HG03064 (cell line): ENCODE measurements around the gene NUDT3.
A peak's percentile ranks its signal among the peaks of the same experiment; 100 is the strongest.
"Not testable (repeated sequence)": the region's sequence is repeated elsewhere in the genome, so short reads cannot be mapped to it uniquely, and the experiment has no call there.

ENCODE experiments used
- ATAC-seq: cut with Tn5 transposase; IDR thresholded peaks from one replicate; pipeline ENCODE4 v1.9.1; 2021; ENCODE audit warnings: low read depth; ENCODE audit not compliant: unreplicated experiment

NUDT3 gene

DNA sequence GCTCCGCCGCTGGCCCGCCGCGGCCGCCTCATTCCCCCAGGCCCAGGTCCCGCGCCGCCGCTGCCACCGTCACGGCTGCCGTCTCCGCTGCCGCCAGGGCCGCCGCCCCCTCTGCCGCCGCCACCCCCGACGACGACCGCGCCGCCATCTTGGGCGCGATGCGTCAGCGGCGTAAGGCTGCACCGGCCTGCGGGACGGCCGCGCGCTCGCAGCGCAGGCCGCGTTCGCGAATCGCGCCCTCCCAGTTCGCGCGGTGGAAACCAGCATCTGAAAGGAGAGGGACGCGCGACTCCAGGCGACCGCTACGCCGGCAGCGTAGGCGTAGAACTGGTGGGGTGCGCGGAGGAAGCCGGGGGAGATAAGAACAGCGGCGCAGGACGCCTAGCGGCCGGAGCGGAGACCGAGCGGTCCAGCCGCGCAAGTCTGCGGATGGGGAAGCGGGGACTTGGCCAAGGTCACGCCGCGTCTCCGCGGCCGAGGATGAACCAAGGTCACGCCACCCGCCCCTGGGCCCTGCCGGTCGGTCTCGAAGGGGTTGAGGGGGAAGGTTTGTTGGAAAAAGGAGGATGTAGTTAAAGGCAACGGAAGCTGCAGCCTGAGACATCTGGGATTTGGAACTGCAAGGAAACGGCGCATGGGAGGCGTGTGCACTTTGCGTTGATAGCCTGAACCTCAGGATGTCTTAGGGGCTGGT is at the start of gene NUDT3:
Gene NUDT3, minus strand, starts transcription at position 173 of the 694 bp plus-strand sequence. CDS start 307 bp downstream, outside the sequence.
- peak; percentile 67 for ATAC-seq

DNA sequence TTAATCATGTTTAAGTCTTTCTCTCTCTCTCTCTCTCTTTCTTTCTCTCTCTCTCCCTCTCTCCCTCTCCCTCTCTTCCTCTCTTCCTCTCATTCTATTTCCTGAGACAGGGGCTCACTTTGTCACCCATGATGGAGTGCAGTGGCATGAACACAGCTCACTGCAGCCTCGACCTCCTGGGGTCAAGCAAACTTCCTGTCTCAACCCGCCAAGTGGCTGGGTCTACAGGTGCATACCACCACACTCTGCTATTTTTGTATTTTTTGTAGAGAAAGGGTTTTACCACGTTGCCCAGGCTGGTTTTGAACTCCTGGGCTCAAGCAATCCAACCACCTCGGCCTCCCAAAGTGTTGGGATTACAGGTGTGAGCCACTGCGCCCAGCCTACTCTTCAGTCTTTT is 49.1 kb upstream of the NUDT3 start:
- no peak for ATAC-seq

DNA sequence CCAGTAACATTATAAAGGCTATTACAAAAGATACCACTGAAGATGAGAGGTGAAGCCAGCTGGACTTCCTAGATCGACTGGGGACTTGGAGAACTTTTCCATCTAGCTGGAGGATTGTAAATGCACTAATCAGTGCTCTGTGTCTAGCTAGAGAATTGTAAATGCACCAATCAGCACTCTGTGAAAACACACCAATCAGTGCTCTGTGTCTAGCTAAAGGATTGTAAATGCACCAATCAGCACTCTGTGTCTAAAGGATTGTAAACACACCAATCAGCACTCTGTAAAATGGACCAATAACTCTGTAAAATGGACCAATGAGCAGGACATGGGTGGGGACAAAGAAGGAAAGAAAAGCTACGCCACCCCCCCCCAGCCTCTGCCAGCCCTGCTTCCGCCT is 47.0 kb upstream of the NUDT3 start:
- ATAC-seq, result no peak

DNA sequence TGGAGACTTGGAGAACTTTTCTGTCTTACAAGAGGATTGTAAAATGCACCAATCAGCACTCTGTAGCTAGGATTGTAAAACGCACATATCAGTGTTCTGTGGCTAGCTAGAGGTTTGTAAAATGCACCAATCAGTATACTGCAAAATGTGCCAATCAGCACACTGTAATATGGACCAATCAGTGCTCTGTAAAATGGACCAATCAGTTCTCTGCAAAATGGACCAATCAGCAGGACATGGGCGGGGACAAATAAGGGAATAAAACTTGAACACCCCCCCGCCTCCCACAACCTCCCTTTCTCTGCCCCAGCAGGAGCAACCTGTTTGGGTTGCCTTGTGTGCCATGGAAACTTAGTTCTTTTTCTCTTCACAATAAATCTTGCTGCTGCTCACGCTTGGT is 46.2 kb upstream of the NUDT3 start:
- no peak for ATAC-seq

DNA sequence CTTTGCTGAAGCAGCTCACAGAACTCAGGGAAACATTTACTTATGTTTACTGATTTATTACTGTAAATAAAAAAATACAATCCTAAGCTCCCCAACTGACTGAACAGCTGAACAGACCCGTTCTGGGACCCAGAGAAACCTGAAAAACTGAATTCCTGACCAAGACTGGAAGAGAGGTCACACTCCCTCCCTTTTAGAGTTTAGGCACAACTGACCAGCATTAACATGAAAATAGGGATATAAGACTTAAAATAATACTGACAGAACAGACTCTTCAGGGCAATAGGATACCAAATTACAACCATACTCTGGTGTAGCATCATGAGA is 45.1 kb upstream of the NUDT3 start:
- ATAC-seq, result no peak

DNA sequence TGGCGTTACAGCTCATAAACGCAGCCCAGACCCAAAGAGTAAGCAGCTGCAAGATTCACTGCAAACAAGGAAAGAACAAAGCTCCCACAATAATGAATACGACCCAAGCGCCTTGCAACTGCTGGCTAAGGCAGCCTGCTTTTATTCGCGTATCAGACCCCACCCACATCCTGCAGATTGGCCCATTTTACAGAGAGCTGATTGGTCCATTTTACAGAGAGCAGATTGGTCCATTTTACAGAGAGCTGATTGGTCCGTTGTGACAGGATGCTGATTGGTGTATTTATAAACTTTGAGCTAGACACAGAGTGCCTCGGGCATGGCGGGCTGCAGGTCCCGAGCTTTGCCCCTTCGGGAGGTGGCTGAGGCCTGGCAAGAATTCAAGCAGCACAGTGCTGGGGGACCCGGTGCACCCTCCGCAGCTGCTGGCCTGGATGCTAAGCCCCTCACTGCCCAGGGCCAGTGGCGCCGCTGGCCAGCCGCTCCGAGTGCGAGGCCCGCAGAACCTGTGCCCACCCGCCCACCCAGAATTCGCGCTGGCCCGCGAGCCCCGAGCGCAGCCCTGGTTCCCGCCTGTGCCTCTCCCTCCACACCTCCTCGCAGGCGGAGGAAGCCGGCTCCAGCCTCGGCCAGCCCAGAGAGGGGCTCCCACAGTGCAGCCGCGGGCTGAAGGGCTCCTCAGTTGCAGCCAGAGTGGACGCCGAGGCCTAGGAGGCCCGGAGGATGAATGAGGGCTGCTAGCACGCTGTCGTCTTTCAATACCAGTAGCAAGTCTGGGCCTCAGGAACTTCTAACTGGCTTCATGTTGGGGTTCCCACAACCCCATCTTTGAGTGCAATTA is 44.6 kb upstream of the NUDT3 start:
- ATAC-seq, result no peak

DNA sequence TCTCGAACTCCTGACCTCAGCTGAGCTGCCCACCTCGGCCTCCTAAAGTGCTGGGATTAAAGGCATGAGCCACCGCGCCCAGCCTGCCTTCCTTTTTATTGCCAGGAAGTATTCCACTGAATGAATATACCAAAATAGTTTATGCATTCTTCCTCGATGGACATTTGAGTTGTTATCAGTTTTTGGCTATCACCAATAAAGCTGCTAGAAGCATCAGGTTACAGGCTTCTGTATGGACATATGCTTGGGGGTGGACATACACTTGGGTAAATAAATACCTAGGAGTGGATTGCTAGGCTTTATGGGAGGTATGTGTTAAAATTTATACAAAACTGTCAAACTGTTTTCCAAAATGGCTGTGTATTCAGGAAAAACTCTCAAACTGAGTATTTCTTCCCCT is 43.4 kb upstream of the NUDT3 start:
- no peak for ATAC-seq

DNA sequence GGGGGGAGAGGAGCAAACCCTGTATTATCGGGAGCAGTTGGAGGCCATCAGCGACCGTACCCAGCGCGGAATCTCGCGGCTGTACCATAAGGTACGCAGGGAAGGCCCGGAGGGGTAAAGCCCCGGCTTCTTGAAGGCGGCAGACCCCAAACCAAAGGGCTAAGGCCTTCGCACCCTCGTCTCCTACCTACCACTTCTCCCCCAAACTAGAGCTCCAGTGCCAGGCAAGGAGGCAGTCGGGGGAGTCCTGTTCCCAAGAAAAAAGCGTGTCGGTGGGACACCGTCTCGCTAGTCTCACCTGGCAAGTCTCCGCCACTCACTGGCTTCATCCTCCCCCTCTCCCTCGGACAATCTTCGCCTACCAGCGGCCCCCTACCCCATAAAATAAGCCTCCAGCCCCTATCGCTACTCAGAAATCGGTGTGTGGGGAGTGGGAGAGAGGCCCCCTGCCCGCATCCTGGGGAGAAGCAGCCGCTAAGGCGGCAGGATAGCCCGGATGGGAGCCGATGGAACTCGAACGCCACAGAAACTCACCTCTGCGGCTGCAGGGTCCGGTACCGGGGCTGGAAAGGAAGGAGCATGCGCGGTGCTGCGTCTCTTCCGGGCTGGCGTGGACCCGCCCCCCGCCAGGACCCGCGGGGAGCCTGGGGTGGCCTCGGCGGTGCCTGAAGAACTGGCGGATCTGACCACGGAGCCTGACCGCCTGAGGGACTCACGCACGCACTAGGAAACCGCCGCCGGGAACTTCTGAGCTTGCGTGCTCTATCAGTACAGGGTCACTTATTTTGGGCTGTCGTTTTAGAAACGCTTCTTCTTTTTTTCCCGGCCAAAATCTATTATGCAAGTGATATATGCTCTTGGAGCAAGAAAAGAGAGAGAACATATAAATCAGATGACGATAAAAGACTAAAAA is 33.3 kb upstream of the NUDT3 start, which contains the start of gene RPS10:
Gene RPS10, minus strand, starts transcription at position 572 of the 913 bp plus-strand sequence. CDS start 848 bp downstream, outside the sequence.
- ATAC-seq, result peak; percentile 82

DNA sequence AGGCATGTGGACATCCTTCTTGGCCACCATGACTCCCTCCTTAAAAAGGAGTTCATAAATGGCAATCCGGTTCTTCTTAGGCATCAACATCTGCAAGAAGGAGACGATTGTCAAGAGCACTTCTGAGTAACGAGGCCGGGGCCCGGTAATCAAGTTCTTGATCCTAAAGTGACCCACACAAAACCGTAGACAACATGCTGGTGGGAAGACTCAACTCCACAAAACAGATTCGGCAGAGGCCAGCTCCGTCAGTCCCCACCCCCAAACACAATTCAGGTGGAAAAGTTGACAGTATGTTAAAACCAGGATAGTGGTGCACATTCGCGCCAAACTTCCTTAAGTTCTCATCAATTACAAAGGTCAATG is 32.6 kb upstream of the NUDT3 start:
- ATAC-seq, result no peak

DNA sequence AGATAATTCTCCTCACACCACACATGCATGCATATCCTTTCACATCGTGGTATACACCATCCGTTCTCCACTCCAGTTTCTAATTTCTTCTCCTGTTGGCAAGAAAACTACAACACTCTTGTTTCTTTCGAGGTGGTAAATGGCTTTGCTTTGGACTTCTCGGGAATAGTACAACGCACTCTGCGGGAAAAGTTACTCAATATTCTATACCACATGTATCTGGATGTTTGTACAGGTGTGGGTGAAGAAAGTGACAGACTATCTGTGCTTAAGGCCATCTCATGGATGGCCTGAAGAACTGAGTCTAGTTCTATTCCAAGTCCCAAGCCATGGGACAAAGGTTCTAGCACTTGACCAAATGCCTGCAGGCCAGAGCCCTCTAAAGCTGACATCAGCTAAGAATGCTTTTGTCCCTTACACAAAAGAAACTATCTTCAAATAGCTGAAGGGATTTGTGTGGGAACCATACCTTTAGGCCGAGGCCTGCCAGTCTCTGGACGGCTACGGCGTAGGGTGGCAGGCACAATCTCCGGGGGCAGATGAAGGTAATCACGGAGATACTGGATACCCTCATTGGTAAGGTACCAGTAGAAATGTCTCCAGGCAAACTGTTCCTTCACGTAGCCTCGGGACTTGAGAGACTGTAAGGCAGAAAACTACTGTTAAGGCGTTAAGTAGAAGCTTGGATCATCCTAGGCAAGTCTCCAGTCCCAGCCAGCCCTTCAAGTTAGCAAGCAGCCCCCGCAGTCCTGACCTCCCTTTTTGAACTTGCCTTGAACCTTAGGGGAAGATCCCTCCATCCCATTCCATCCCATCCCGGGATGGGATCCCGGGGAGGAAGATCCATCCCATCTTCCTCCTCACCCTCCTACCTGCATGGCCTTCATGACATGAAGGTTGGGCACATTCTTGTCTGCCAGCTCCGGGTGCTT is 32.0 kb upstream of the NUDT3 start:
- no peak for ATAC-seq

DNA sequence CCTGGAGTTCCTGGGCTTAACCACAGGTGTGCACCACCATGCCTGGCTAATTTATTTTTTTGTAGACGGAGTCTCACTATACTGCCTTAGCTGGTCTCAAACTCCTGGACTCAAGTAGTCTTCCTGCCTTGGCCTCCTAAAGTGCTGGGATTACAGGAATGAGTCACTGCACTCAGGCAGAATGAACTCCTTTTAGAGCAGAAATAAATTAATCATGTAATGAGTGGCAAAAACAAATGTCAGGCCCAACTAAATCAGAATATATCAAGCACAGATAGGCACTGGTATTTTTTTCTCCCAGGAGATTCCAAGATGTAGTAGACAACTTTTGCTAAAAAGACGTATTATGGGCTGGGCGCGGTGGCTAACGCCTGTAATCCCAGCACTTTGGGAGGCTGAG is 30.8 kb upstream of the NUDT3 start:
- ATAC-seq, result no peak

DNA sequence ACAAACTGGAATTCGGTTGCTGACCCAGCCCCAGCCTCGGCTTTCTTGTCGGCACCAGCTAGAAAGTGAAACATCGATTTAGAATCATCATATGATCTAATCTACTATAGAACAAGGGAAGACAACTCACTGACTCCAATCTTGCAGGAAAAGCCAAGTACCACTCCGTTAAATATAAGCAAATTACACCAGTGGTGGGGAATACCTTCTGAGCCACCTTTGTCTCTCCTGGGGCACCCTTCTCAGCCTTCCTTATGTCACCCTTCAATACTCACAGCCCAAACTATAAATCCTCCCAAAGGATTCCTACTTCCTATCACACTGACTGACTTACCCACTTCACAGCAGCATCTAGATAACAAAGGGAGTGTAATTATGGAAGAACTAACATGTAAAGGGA is 25.9 kb upstream of the NUDT3 start:
- no peak for ATAC-seq

DNA sequence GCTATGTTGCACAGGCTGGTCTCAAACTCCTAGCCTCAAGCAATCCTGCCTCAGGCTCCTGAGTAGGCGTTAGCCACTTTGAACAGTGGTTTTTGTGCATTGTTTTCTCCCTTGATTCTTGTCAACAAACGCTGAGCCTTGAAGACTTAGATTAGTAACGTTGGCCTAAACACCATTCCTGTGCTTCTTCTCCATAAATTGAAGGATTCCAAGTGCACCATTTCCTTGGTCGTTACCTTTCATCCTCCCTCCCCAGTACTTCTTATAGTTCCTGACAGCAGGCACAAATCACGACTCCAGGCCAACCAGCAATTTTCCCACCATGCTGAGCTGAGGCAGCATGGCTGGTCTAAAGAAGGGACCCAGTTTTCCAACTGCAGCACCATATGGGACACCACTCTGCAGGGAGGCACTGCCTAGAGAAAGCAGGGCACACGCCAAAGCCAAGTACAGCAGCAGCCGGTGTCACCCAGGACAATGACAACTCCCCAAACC is 24.5 kb upstream of the NUDT3 start:
- ATAC-seq, result no peak

DNA sequence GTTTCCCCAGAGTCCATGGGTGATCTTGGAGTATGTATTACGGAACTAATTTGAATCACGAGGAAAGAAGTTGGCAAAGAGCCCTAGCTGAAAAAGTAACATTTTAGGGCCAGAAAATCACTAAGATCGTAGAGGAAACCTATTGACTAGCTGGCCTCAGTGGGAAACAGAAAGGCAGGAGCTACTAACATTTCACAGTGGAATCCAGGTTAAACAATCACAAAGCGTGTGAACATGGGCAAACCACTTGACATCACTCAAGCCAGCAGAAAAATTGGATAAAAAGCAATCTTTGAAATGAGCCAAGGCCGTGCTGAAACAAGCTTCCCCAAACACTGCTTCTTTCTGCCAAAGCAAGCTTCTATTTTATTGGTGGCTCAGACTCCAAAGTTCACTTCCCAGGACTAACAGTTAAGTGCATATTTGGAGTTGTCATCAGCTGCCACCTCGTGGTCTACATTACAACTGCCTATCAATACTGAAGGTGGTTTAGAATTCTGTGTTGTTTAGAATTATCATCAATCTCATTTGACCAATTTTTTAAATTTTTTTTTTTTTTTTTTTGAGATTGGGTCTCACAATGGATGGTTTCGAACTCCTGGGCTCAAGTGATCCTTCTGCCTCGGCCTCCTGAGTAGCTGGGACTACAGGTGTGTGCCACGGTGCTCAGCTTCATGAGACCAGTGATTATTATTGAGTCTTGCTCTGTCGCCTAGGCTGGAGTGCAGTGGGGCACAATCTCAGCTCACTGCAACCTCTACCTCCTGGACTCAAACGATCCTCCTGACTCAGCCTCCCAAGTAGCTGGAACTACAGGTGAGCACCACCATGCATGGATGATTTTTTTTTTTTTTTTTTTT is 22.8 kb upstream of the NUDT3 start:
- ATAC-seq, result no peak

DNA sequence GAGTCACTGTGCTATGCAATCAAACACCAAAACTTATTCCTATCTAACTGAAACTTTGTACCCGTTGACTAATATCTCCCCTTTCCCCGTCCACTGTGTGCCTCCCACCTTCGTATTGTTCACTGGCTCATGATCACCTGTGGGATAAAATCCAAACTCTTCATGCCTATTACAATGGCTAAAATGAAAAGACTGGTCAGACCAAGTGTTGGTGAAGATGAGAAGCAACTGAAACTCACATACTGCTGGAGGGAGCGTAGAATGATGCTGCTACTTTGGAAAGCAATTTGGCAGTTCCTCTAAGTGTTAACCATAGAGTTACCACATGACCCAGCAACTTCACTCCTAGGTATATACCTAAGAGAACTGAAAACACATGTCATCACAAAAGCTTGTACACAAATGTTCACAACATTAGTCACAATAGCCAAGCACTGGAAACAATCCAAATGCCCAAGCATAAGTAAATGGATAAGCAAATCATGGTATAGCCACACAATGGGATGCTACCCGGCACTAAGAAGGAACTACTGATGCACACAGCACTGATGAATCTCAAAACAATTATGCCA is 20.3 kb upstream of the NUDT3 start:
- ATAC-seq, result no peak

DNA sequence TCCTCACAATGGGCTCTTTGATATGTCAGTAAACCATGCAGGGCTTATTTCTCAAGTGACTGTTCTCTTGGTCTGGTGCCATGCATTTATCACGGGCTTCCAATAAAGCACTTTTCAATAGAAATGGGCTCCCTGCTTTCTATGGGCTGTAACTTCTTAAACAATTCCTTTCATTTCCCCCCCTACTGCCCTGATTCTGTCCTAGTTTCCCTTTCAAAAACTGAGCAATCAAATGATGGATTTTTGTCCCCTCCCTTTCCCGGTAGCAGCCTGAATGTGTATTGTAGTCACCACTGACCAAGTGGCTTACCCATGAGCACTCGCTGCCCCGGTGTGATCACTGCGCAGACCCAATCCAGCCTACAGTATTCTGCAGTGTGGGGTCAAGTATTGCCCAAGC is 19.5 kb upstream of the NUDT3 start:
- no peak for ATAC-seq

DNA sequence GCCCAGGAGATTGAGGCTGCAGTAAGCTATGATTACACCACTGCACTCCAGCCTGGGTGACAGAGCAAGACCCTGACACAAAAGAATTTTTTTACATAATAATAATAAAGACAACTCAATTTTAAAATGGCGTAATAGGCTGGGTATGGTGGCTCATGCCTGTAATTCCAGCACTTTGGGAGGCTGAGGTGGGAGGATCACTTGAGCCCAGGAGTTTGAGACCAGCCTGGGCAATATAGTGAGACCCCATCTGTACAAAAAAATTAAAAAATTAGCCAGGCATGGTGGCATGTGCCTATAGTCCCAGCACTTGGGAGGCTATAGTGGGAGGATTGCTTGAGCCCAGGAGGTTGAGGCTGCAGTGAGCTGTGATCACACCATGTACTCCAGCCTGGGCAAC is 15.4 kb upstream of the NUDT3 start:
- ATAC-seq, result not testable (repeated sequence)

DNA sequence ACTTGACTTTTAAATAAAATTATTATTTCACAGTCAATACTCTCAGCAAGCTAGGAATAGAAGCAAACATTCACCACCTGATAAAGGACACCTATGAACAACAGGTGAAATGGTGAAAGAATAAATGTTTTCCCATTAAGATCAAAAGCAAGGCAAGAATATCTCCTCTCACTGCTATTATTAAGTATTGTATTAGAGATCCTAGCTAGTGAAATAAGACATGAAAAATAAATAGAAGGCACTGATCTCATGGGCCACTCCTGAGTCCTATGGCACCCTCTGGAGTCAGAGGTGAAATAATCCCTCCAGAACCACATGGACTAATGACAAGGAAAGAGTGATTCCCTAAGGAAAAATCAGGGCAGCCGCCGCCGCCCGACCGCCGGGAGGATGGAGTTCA is 4.0 kb upstream of the NUDT3 start:
- no peak for ATAC-seq

DNA sequence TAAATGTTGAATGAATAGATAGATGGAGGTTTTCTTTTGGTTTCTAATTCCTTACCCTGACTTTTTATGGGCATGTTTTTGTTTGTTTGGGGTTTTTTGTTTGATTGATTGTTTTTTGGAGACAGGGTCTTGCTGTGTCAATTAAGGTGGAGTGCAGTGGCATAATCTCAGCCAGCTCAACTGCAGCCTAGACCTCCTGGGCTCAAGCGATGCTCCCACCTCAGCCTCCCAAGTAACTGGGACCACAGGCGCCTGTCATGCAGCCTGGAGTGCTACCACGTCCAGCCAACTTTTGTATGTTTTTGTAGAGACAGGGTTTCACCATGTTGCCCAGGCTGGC is 1.5 kb upstream of the NUDT3 start:
- ATAC-seq, result no peak
